ENCODE measurements around the gene CD300LF. TPM values are rescaled to one million over a fixed set of nuclear protein-coding genes. Genes with fewer than 3 reads are reported as not detected.

Gene CD300LF
- total RNA-seq, 1 donor from 2014 or later, result not detected

DNA sequence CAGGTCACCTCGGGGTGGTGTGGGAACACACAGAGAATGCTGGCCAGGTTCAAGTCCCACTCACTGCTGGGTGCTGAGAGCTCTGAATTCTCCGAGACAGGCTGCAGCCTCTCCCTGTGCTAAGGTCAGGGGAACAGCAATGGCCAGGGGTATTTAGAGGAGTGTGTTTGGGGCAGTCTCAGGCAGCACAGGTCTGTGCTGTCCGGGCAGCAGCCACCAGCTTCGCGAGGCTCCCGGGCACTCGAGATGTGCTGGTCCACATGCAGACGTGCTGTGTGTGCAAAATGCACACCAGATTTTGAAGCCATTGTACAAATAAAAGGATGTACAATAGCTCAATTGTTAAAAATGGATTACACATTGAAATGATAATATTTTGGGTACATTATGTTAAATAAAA lies 42.8 kb upstream of the CD300LF start:
- TF ChIP-seq, protein P1, sequence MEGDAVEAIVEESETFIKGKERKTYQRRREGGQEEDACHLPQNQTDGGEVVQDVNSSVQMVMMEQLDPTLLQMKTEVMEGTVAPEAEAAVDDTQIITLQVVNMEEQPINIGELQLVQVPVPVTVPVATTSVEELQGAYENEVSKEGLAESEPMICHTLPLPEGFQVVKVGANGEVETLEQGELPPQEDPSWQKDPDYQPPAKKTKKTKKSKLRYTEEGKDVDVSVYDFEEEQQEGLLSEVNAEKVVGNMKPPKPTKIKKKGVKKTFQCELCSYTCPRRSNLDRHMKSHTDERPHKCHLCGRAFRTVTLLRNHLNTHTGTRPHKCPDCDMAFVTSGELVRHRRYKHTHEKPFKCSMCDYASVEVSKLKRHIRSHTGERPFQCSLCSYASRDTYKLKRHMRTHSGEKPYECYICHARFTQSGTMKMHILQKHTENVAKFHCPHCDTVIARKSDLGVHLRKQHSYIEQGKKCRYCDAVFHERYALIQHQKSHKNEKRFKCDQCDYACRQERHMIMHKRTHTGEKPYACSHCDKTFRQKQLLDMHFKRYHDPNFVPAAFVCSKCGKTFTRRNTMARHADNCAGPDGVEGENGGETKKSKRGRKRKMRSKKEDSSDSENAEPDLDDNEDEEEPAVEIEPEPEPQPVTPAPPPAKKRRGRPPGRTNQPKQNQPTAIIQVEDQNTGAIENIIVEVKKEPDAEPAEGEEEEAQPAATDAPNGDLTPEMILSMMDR (IDR thresholded peaks at IDR 0.05; ENCODE audit: unreplicated experiment), result no peak
- peaks cover 8% of the 10 kb centered on the region for H3K36me3 Mint-ChIP-seq
- no peak for DNase-seq (ENCODE audit: low spot score in 2 of 2, unreplicated experiment in 2 of 2)
- peaks cover 46% of the 10 kb centered on the region for H3K4me1 Mint-ChIP-seq
- H3K9me3 Mint-ChIP-seq, result no peaks in the 10 kb centered on the region
- H3K4me3 Mint-ChIP-seq, result no peak overlapping the region
- no peaks in the 10 kb centered on the region for H3K27me3 Mint-ChIP-seq (ENCODE audit: low read depth)
- no peak overlapping the region for H3K27ac Mint-ChIP-seq

DNA sequence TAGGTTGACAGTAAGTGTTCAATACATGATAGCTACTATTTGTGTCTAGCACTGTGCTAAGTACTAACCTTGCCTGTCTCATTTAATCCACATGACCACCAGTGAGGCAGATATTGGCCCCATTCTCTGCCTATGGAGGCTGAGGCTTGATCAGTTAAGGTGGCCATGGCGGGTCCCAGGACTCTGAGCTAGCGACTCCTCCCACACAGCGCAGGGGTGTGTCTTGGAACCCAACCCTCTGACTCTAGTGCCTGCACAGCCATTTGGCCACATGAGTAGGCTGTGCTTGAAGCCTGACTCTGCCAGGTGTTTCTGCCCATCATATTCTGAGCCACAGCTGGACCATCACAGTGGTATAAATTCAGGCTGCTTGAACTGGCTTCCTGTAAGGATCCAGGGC lies 42.1 kb upstream of the CD300LF start:
- no peak overlapping the region for H3K27ac Mint-ChIP-seq
- no peaks in the 10 kb centered on the region for H3K9me3 Mint-ChIP-seq
- peaks cover 45% of the 10 kb centered on the region for H3K4me1 Mint-ChIP-seq
- no peaks in the 10 kb centered on the region for H3K27me3 Mint-ChIP-seq (ENCODE audit: low read depth)
- TF ChIP-seq, protein P1 (IDR thresholded peaks at IDR 0.05; ENCODE audit: unreplicated experiment), result no peak
- no peak for DNase-seq (ENCODE audit: low spot score in 2 of 2, unreplicated experiment in 2 of 2)
- no peak overlapping the region for H3K4me3 Mint-ChIP-seq
- peaks cover 8% of the 10 kb centered on the region for H3K36me3 Mint-ChIP-seq

DNA sequence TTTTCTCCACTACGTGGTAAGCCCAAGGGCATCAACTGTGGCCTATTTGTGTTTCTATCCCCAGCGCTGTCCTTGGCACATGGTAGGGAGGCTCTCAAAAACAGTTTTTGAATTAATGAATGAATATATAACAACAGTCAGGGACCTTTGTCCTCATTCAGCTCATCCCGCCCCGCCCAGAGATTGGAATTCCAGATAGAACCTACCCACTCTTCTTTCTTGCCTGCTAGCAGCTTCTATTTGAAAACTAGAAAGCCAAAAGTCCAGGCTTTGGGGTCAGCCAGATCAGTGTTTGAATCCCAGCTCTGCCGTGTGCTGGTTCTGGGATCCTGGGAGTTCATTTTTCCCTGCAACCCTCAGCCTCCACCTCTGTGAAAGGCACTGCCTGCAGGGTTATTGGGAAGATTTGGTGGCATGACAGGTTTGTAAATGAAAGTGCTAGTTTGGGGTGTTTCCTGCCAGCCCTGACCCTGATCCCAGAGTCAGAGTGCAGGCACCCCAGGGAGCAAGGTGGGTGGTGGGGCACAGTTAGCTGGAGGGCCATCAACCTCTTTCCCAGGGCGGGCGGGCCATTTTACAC lies 40.2 kb upstream of the CD300LF start:
- Mint-ChIP-seq H3K27me3 (ENCODE audit: low read depth) (no peaks in the 10 kb centered on the region), H3K36me3 (peaks cover 8% of the 10 kb centered on the region), H3K4me3 (no peak overlapping the region), H3K4me1 (peaks cover 31% of the 10 kb centered on the region), H3K27ac (no peak overlapping the region), H3K9me3 (no peaks in the 10 kb centered on the region)
- TF ChIP-seq, protein P1 (IDR thresholded peaks at IDR 0.05; ENCODE audit: unreplicated experiment), result no peak
- no peak for DNase-seq (ENCODE audit: low spot score in 2 of 2, unreplicated experiment in 2 of 2)

DNA sequence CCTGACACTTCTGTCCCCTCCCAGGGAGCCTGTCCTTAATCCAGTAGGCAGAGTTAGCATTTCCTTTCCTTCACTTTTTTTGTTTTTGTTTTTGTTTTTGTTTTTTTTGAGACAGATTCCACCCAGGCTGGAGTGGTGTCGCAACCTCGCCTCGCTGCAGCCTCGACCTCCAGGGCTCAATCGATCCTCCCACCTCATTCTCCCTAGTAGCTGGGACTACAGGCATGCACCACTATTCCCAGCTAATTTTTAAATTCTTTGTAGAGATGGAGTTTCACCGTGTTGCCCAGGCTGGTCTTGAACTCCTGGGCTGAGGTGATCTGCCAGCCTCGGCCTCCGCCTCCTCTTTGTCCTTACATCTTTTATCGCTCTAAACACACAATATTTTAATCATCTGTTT lies 39.7 kb upstream of the CD300LF start:
- Mint-ChIP-seq H3K9me3 (no peaks in the 10 kb centered on the region), H3K4me1 (peaks cover 30% of the 10 kb centered on the region), H3K27ac (no peak overlapping the region), H3K27me3 (ENCODE audit: low read depth) (no peaks in the 10 kb centered on the region), H3K4me3 (no peak overlapping the region), H3K36me3 (peaks cover 8% of the 10 kb centered on the region)
- TF ChIP-seq, protein P1 (IDR thresholded peaks at IDR 0.05; ENCODE audit: unreplicated experiment), result no peak
- no peak for DNase-seq (ENCODE audit: low spot score in 2 of 2, unreplicated experiment in 2 of 2)

DNA sequence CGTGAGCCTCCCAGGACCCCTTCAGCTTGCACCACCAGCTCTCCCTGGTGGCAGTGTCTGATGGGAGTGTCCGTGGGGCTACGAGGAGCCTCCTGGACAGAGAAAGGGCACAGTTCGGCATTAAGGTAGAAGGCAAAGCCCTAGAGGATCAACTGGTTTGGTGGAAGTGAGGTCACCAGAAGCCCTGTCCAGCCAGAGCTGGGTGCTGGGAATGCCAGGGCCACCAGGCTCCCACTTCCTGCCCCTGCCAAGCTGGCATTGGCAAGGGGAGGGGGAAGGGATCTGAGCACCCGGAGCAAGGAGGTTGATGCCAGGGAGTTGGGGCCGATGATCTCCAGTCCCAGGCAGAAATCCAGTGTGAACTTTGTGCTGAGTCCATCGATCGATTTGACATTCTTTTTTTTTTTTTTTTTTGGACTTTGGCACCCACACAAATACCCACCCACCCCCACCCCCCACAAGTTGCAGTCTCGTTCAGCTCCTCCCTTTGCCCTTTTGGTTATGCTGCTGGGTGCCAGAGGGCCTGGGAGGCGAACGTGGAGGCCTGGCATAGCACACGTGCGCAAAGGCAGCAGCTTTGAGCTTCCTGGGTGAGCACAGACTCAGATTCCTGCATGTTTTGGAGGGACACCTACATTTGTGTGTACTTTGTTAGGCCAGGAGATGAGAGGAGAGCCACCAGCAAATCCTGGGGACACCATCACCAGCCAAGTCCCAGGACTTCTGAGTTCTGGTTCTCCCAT lies 37.8 kb upstream of the CD300LF start:
- Mint-ChIP-seq H3K9me3 (no peaks in the 10 kb centered on the region), H3K36me3 (peaks cover 8% of the 10 kb centered on the region), H3K27ac (no peak overlapping the region), H3K4me3 (peak overlapping the region; percentile 76), H3K27me3 (ENCODE audit: low read depth) (no peaks in the 10 kb centered on the region), H3K4me1 (peaks cover 34% of the 10 kb centered on the region)
- DNase-seq (ENCODE audit: low spot score in 2 of 2, unreplicated experiment in 2 of 2), result no peak
- TF ChIP-seq, protein P1 (IDR thresholded peaks at IDR 0.05; ENCODE audit: unreplicated experiment), result no peak

Measured in mesothelial cell of epicardium (in vitro differentiated cells).